NCI-H2029 (cell line): ENCODE measurements around the gene SOBP.
A peak's percentile ranks its signal among the peaks of the same experiment; 100 is the strongest.

Experiments
- DNase-seq: peaks from one replicate; lab custom pipeline; 2025; lab: John Stamatoyannopoulos, UW

SOBP gene

DNA sequence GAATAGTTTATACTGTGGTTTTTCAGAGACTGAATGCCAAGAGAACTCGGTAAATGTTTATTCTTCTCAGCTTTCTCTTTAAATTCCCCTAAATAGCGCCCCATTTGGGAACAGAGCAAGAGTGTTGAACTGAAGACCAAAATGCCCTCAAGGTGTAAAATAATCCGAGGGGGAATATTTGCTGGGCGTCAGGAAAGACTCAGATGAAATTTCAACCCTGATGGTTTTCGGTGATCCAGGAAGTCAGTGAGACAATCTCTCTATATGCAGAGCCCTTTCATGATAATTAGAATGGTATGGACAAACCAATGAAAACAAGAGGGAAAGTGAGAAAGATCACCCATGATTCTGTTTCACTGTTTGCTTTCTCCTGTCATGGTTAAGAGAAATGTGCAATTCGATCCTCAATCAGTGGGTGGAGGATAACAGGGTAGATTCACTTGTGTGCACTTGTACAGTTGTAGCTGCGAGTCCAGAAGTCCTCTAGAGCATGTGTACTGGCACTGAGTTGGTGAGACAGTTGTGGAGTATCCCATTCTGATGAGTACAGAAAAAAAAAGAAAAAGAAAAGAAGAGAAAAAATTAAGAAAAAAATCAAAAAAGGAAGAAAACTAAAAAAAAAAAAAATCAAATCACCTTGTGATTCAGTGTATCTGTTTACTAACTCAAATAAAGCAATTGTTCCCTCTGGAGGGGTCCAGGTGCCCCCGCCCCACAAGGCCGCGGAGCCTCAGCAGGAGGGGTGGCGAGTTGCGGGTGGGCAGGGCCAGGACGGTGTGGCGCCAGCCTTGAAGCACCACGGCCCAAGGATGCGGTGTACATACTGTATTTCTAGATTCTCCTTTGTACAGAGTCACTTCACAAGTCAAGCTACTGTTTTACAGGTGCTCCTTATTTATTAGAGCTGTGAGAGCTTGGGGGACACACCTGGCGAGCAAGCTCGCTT is 169.3 kb downstream of the SOBP start:
- peak; percentile 81 for DNase-seq

DNA sequence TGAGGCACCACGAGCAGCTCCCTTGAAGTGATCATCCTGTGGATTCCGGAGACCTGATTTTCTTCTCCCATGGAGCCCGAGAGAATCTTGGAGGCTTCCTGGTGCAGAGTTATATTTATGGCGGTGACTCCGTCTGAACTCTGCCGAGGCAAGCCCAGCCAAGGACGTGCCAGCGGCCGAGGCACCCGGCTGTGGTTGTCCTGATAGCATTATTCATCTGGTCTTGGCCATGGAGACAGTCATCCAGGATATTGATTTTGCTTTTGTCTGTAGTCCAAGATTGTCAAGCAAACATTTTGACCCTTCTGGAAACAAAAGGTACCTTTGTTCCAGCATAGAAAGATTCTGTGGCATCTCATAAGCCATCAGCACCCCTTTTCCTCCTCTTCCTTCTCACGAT is 170.9 kb downstream of the SOBP start:
- DNase-seq = no peak

DNA sequence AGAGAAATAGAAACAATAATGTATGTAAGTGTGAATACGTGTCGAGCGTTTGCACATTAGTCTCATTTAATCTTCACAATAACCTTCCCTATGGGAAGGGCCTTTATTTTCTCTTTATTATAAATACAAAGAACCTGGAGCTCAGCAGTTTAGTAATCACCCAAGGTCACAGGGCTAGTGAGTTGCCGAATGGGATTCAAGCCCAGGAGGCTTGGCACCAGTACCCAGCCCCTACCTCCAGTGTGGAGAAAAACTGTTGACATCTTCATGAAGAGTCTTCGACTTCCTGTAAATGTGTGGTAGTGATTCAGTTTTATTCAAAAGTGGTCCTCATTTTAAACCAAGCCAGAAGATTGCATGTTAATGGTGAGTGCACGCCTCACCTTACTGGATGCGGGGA is 171.4 kb downstream of the SOBP start:
- DNase-seq = no peak

DNA sequence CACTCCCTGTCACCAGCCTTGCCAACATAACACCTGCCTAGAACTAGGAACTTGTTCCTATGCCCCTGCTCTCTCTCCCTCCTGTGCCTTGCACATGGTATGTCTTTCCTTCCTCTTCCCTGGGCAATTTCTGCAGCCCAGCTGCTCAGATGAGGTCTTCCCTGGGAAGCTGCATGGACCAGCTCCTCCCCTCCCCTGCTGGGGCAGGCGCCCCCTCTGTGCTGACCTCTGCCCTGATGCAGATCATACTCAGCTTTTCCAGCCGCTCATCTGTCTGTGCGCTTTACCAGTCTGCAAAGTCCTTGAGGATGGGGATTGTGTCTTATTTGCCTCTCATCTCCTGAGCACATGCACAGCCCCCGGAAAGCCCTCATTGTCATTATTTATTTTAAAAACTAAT is 172.4 kb downstream of the SOBP start:
- DNase-seq = no peak

DNA sequence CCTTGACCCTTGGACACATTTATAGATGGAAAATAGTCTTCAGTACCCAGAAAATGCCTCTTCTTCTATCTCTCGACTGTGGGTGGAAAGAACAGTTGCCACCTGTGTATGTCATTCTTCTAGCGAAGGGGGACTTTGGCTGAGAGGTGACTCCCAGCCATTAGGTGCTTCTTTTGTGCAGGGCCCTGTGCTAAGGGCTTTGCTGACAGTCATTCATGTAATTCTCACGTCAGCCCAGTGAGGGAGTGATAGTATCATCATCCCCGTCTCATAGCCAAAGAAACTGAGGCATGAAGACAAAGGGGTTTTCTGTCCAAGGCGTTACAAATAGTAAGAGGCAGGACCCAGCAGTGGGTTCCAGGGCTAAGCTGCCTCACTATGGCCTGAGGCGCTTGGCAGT is 173.4 kb downstream of the SOBP start:
- no peak for DNase-seq

DNA sequence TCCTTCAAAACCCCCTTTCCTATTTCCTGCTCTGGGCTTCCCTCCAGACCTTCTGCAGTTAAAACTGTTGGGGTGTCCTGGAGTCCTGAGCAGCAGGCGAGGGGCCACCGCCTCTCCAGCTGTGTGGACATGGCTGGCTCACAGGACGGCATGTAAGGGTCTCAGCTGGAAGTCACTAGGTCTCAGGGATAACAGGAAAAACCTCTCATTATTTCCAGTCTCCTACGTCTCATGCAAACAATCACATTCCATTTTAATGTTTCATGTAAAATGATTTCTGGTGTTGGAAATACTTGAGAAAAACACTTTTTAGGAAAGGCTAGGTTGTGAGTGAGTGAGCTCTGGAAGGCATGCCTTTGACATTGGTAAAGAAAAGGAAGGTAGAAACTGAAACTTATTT is 175.5 kb downstream of the SOBP start:
- DNase-seq = no peak

DNA sequence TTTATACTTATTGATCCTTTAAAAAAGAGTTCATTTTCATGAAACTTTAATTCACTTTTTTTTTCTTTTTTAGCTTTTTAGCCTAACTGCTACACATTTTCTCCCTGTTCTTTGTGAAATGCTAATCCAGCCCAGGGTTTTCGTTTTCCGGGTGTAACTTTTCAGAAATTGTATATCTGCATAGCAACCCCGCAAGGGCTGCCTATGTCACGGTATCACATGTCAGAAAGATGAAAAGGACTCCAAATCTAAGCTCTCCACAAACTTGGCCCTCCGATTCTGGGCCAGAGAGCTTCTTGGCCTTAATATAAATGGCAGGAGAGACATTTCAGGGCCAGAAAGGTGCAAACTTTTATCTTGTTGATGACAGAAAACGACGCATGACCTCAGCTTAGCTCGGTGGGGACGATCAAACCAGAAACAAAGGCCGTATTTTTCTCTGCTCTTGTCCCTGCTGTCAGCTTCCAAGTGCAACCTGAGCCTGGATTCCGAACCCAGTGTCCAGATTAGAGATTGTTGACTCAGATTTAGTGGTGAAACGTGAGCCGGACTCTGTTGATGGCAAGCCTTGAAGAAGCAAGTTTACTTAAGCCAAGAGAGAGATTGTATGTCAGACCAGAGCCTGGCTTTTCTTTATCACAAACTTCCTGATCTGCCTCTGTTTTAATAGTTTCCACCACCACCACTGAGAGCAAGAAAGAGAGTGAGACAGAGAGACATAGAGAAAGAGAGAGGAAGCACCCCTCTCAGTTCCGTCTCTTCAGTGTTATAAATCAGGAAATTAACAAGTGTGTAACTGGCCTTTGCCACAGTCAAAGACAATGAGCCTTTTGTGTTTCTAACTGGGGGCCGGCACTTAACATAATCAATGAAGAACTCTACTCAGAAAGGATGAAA is 176.4 kb downstream of the SOBP start:
- DNase-seq = peak; percentile 76

DNA sequence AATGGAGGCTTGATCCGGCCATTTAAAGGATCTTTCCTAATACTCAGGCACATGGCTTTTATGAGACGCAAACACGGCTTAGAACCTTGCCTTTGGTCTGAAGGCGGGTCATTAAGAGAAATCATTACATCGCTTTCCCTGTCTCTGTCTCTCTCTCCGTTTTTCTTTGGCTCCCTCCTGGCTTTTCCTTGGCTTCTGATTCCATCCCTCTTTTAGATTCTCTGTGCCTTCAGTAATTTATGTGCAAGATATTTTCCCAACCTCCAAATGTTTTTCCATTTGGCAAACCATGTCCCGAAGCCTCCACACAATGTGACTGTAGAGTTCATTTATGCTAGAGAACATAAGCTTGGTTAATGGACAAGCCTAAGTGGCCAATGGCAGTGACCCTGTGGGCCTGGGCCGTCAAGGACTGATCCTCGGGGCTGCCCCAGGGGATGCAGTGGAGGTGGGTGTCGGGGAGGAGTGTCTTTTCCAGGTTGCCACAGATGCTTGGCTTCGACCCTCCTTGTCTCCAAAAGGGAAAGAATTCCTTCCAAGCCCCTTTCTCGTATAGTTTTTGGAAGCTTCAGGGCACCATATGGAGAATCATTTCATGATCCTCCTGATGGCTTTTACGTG is 177.2 kb downstream of the SOBP start:
- no peak for DNase-seq

DNA sequence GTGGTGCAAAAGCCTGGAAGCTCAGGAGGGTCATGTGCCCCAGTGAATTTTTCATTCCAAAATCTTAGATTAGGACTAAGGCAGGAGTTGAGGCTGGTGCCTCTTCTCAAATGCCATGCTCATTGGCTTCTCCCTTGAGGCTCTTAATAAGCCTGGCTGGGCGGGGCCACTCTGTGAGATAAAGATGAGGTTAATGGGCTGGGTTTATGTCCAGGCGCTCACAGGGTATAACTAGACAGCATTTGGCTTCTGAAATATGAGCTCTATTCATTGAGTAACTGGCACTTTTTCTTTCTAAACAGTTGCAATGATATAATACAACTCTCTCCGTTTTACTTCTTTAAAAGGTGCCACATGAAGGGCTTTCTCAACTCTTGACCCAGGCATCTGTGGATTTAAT is 177.9 kb downstream of the SOBP start:
- no peak for DNase-seq

DNA sequence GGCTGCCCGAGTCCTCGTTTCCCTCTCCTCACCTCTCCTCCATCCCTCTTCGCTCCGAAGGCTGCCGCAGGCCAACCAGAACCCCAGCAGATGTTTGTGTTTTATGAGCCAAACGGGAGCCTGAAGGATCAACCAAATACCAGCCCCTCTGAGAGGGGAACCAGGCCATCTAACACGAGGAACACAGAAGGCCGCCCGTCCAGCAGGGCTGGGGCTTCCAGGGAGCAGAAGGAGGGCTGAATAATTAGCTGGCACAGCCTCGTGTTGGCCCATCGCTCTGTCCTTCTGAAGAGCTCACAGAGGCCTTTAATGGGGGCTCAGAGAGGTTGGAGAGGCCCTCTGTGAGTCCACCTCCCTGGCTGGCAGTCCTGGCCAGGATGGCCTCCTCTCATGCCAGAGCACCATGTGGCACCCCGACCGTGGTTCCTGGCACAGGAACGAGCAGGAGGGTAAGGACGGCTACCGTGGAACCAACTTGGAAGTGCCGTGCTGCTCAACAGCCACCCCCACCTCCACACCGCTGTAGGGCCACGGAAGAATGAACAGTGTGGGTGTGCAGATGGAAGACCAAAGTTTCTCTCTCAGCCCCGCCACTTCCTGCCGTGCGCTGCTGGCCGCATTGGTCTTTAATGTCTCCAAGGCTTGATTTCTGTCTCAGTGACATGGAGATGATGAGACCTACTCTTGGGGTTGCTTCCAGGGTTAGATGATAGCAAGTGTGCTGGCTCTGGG is 179.0 kb downstream of the SOBP start:
- no peak for DNase-seq

DNA sequence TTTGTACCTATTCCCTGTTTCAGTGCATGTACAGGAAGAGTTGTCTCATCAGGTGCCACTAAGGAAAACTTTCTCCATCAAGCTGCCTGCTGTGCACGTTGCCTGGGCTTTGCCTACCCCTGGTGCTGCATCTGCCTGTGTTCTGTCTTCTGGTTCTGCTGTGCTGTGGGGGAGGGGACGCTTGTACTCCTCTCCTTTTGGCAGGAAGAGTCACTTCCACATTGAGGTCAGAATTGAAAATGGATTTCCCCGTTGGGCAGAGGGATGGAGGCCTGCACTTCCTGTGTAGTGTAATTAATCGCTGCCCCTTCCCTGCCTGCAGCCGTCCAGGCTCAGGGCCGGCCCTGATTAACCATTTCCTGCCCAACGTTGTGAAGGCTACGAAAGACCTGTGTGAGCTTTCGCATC is 180.9 kb downstream of the SOBP start:
- peak; percentile 15 for DNase-seq

DNA sequence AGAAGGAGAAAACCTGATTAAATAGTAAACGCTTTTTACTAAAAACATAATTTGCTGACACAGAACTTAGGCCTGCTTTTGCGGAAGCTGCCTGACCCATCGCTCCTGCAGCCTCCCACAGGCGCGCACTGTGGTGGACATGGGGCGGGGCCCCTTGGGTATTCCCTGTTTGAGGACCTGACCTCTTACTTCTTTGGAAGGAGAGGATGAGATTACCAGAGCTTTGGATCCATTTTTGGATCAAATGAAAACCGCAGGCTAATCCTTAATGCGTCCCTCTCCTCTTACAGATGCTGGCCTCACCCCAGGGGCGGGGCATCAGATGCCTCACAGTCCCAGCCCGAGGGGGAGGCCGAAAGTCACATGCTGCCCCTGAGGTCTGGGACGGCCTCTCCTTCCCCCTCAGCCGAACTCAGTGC is 183.2 kb downstream of the SOBP start:
- DNase-seq = no peak

DNA sequence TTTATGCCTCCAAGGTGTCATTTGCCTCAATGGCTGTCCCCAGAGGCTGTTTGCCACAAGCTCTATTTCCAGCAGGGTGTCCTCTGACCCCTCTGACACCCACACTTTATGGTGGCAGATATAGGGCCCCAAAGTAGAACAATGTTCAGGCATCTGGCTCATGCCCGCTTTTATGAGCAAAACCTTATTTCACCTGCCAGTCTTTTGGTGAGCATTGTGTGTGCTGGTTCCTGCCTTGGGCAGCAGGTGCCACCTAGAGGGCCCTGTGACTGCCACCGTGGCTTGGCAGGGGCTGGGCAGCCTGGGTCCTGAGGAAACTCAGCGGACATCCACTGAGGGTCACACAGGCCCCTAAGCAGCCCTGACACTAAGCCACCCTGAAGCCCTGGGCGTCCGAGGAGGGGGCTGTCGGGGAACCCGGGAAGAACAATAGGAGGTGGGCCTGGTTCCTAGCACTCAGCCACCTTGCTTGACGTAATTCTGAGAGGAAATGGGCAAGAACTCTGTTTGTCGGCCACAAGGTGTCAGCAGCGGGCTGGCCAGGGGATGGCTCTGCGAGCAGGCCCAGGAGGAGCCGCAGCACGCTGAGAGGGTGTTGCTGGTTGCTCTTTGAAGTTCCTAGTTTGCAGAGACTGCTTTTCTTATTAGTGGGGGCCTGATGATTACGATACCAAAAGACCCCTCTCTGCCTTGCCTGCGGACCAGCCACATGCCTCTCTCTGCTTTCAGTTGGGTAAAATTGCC is 185.2 kb downstream of the SOBP start:
- DNase-seq = peak; percentile 77

DNA sequence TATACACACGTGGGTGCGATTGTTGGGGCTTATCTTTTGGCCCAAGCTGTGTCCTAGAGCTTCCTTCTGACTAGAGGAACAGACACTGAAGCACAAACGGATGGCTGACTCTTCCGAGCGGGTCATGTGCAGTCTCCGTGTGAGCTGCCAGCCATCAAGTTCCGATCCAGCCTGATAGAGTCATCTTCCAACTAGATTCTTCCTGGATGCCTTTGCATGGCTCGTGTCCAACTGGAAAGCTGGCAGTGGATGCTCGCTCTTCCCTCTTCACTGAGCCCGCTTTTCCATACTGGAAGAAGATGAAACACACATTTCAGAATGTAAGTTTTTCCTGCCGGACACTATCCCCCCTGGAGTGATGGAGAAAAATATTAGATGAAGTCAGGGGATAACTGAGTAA is 186.1 kb downstream of the SOBP start:
- no peak for DNase-seq

DNA sequence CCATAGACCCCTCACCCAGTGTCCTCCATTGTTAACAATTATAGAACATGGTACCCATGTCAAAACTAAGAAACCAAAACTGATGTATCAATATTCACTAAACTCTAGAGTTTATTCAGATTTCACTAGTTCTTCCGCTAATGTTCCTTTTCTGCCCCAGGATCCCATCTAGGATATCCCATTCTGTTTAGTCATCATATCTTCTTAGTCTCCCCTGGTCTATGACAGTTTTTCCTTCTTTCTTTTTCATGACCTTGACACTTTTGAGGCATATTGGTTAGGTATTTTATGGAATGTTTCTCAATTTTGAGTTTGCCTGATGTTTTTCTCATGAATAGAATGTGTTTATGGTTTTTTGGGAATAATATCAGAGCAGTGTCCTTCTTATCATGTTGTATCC is 187.5 kb downstream of the SOBP start:
- DNase-seq = no peak

DNA sequence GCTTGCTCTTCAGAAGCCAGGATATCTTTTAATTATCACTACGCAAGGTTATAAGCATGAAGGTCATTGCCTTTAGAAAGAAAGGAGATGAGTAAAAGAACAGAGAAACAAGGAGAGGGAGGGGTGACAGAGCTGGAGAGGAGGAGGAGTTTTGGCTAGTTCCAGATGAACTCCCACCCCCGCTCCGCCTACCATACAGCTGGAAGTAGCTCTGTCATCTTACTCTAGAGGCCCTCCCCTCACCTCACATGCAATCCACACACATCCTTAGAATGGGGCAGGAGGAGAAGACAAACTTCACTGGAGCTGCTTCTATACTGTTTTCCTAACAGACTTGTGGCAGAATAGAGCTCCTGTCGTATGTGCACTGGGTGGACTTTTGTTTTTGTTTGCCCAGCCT is 189.5 kb downstream of the SOBP start:
- no peak for DNase-seq

DNA sequence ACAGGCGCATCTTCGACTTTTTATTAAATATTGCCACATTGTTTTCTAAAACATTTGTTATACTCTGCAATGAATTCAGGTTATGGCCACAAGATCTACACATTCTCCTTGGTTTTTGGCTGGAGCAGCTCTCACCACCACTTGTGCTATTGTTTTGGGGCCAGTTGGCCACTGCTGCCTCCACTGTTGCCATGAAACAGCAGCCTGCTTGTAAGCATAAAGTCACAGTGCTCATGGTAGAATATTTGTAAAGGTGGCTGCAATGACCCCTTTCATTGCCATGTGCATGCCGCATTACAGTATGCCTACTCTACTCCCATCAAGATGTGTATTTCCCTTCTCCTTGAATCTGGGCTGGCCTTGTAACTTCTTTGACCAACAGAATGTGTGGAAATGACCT is 192.8 kb downstream of the SOBP start:
- no peak for DNase-seq

DNA sequence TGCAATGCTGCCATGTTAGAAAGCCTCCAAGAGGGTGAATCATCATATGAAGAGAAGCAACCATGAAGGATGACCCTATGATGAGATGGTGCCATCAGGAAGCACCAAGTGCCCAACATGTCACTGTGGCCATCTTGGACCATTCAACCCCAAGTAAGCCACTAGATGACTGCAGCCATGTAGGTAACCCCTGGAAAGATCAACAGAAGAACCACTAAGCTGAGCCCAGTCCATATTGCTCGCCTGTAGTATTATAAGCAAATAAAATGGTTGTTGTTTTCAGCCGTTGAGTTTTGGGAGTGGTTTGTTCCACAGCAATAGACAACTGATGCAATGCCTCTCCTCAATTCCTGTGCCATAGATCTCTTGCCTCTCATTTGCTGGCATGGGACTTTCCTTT is 193.3 kb downstream of the SOBP start:
- no peak for DNase-seq

DNA sequence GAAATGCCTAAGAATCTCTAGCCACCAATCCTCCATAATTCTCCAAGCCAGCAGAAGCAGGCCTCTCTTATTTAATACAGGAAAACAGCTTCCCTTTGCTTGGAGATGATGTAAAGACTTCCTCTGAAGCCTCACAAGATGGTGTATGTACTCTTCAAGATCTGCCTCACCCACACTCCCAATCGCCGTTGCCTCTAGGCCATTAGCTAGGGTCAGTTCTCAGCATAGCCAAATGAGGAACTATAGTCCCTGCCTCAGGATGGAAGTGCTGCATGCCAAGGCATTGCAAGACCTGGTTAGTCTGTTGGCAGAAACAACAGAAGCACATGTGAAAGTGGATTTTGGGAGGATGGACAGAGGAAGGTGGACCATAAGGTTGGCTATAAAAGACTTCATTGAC is 195.1 kb downstream of the SOBP start:
- no peak for DNase-seq

DNA sequence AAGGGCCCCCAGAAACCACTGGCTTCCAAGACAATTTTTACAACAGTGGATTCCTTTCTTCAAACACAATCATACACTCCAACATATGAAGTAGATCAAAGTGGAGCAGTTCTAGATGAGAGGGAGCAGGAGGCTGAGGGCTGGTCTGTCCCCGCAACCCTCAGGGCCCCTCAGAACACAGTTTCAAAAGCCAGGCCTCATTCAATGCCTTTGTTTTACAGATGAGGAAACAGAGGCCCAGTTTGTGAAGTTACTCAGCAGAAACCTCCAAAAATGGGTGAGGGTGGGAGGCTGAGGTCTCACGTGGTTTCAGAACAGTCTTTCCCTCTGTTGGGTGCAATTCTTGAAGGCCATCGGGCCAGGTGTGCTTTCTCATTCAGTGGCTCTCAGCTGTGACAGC is 199.3 kb downstream of the SOBP start:
- DNase-seq = no peak

DNA sequence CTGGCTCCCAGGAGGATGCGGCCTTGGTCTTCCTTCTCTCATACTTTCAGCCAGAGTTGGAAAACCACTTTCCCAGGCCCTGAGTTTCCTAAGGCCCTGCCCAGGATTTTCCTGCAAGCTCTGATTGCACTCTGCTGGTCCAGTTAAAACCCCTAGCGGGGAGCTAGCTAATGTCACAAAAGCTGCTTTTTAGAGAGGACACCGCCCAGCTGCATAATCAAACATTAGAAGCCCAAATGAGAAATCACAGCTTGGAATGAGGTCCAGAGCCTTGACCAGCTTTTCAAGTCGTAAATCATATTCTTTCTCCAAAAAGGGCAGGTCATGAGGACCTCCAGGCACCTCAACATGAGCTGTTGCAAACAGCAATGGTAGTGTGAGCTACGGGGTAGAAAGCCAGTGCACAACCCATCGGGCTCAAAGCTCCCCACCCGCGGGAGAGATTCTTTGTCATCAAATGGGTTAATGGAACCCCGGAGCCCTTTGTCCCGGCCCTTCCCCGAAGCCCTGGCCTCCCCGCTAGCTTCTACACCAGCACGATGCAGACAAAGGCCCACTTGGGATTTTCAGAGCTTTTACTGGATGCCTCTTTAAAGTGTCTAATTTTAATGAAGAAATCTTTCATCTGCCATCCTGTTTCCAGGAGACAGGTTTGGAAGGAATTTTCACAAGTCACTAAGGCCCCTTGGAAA is 200.2 kb downstream of the SOBP start:
- DNase-seq = no peak
